Gastroesophageal sphincter (tissue), 3 donors: ENCODE data around the gene PTPRD.

Experiments
- POLR2A ChIP-seq, 2 donors: fragments of 450-650 bp; IDR thresholded peaks; one replicate each; pipeline ENCODE4 v1.6.1; 2017; ENCODE audit warnings: antibody characterized with exemption in 2 of 2, mild to moderate bottlenecking in 2 of 2, moderate library complexity in 1 of 2
- POLR2AphosphoS5 ChIP-seq: sonication (generic); formaldehyde crosslinking; IDR thresholded peaks from one replicate; pipeline ENCODE4 v1.6.1; 2017; ENCODE audit warnings: antibody characterized with exemption
- TF ChIP-seq, protein P1 (sequence below), 4 experiments: fragments of 200-600 bp in 2 of 4; fragments of 450-650 bp in 2 of 4; sonication (generic) in 1 of 4; IDR thresholded peaks; one replicate each; pipeline ENCODE4 v1.5.1; 2017 to 2019; ENCODE audit warnings: antibody characterized with exemption in 4 of 4, mild to moderate bottlenecking in 2 of 4, moderate library complexity in 2 of 4

DNA sequence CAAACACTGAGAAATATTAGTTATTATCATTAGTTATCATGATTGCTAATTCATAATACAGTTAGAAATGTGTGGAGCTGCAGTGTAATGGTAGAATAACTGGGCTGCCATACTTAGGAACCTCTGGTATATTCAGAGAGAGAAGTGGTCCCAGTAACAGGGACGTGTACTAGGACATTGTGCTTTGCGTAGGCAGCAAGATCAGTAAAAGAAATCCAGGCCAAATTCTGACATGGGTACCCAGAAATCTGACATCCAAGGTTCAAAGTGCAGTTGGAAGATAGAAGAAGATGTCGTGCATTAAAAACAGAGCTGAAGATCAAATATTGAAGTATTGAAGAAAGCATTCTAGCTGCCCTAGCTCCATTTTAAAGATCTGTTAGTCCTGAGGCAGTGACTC lies 1652.5 kb downstream of the PTPRD start:
- TF ChIP-seq, protein P1, sequence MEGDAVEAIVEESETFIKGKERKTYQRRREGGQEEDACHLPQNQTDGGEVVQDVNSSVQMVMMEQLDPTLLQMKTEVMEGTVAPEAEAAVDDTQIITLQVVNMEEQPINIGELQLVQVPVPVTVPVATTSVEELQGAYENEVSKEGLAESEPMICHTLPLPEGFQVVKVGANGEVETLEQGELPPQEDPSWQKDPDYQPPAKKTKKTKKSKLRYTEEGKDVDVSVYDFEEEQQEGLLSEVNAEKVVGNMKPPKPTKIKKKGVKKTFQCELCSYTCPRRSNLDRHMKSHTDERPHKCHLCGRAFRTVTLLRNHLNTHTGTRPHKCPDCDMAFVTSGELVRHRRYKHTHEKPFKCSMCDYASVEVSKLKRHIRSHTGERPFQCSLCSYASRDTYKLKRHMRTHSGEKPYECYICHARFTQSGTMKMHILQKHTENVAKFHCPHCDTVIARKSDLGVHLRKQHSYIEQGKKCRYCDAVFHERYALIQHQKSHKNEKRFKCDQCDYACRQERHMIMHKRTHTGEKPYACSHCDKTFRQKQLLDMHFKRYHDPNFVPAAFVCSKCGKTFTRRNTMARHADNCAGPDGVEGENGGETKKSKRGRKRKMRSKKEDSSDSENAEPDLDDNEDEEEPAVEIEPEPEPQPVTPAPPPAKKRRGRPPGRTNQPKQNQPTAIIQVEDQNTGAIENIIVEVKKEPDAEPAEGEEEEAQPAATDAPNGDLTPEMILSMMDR (IDR thresholded peaks at IDR 0.05), result no peak
- no peak for TF ChIP-seq POLR2A (IDR thresholded peaks at IDR 0.05)
- no peak for TF ChIP-seq POLR2AphosphoS5
